Activated T-cell treated with anti-CD3 and anti-CD28 coated beads for 1 hour (primary cell): ENCODE results near the gene ZNF319.
A peak's percentile ranks its signal among the peaks of the same experiment; 100 is the strongest.

Experiments
- DNase-seq: peaks from one replicate; pipeline ENCODE4 v3.0.0-alpha.2; 2020; ENCODE audit warnings: low read depth

ZNF319 gene

GRCh38 chr16:58037365-58038057 lies 37.0 kb upstream of the ZNF319 start:
- no peak for DNase-seq

- no peak for DNase-seq
Observed at GRCh38 chr16:58036943-58037342, 36.5 kb upstream of the ZNF319 start.

GRCh38 chr16:58035356-58036170 lies 35.1 kb upstream of the ZNF319 start:
- no peak for DNase-seq

GRCh38 chr16:58034774-58035173 lies 34.3 kb upstream of the ZNF319 start:
- DNase-seq = no peak

- no peak for DNase-seq
Observed at GRCh38 chr16:58034128-58034685, 33.7 kb upstream of the ZNF319 start.

- no peak for DNase-seq
Observed at GRCh38 chr16:58032710-58033293, 32.3 kb upstream of the ZNF319 start.

GRCh38 chr16:58031016-58031800 lies 30.7 kb upstream of the ZNF319 start:
- no peak for DNase-seq

- no peak for DNase-seq
Observed at GRCh38 chr16:58030136-58030840, 29.8 kb upstream of the ZNF319 start.

- DNase-seq = no peak
Observed at GRCh38 chr16:58029410-58029809, 28.9 kb upstream of the ZNF319 start.

GRCh38 chr16:58028541-58029070 lies 28.1 kb upstream of the ZNF319 start:
- no peak for DNase-seq

GRCh38 chr16:58027916-58028455 lies 27.5 kb upstream of the ZNF319 start:
- DNase-seq = no peak

GRCh38 chr16:58027161-58027915 lies 26.9 kb upstream of the ZNF319 start:
- no peak for DNase-seq

GRCh38 chr16:58026705-58027160 lies 26.3 kb upstream of the ZNF319 start:
- DNase-seq = no peak

- DNase-seq = no peak
Observed at GRCh38 chr16:58026139-58026704, 25.8 kb upstream of the ZNF319 start.

- DNase-seq = peak; percentile 49
Observed at GRCh38 chr16:58025351-58026138, 25.1 kb upstream of the ZNF319 start, which contains the start of gene MMP15. TSS of gene MMP15 (plus strand) at chr16:58025754. CDS start at chr16:58026351, 597 bp downstream.

- DNase-seq = no peak
Observed at GRCh38 chr16:58024486-58025350, 24.2 kb upstream of the ZNF319 start.

- DNase-seq = no peak
Observed at GRCh38 chr16:58022601-58023371, 22.3 kb upstream of the ZNF319 start.
